NCI-H2107 treated with DMSO at 0.1 percent for 48 hours (cell line): Measurements from ENCODE around the gene CCL22.

ENCODE experiments used
- DNase-seq: peaks from one replicate; lab custom pipeline; 2025; ENCODE audit not compliant: unreplicated experiment; lab: John Stamatoyannopoulos, UW

The CCL22 gene

DNA sequence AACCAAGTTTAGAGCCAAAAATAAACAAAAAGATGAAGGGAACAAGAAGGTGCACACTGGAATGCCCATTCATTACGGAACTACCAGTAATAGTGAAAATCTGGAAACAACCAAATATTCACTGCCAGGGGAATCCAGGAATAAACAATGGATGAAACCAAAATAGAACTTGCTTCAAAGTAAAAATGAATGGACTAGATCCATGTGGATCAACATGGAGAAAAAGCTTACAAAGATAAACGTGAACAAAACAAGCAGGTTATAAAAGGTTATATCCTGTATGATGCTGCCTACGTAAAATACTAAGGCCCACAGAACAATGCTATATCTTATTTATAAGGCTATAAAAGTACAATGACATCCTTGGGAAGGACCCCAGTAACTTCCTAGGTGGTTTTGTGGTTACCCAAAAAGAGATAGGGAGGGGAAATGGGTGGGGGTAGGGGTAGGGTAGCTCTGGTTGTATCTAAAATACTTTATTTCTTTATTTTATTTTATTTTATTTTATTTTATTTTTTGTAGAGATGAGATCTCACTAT lies 12.8 kb upstream of the CCL22 start:
- no peak for DNase-seq

DNA sequence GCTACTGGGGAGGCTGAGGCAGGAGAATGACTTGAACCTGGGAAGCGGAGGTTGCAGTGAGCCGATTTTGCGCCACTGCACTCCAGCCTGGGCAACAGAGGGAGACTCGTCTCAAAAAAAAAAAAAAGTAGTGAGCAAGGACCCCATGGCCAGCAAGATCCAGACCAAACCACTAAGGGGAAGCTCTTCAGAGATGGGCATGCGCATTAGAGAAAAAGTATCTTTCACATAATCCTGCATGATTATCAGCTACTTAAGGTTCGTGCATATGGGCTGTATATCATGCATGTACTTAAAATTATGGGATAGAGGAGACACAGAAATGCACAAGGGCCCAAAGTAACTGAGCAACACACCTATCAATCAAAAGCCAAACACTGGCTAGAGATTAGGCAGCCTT lies 10.7 kb upstream of the CCL22 start:
- DNase-seq, result no peak

DNA sequence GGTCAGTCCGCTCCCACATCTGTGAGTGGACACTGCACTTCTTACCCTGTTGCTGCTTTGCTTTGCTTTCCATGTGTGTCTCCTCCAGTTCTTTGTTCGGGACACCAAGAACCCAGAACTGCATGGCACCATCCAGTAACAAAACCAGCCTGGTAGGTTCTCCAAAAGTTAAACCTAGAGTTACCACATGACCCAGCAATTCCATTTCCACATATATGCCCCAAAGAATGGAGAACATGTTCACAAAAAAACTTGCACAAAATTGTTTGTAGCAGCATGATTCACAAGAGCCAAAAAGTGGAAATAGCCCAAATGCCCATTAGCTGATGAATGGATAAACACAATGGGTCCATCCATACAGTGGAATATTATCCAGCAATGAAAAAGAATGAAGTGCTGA lies 10.3 kb upstream of the CCL22 start:
- DNase-seq, result no peak

DNA sequence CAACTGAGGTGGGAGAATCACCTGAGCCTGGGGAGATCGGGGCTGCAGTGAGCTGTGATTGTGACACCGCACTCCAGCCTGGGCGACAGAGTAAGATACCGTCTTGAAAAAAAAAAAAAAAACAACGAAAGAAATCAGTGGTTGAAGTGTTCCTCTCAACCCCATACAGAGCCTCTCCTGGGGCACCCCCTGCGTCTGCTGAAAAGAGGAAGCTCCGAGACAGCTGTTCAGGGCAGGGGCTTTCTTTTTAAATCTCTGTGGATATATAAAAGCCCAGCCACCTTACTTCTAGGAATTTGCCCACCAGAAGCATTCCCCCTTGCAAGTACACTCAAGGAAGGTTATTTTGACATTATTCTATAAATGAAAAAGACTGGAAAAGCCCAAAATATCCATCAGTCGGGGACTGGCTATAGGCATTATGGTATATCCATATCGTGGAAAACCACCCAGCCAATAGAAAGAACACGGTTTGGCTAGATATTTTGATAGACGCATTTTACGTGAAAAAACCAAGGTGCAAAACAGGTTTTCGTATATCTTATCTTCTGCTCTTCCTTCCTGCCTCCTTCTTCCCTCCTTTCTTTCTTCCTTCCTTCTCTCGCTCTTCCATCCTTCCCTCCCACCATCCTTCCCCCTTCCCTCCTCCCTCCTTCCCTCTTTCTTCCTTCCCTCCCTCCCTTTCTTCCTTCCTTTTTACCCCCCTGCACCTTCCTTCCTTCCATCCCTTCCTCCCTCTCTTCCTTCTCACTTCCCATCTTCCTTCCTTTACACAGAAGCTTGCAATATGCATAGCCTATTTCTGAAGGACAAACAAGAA lies 9.2 kb upstream of the CCL22 start:
- DNase-seq, result no peak

DNA sequence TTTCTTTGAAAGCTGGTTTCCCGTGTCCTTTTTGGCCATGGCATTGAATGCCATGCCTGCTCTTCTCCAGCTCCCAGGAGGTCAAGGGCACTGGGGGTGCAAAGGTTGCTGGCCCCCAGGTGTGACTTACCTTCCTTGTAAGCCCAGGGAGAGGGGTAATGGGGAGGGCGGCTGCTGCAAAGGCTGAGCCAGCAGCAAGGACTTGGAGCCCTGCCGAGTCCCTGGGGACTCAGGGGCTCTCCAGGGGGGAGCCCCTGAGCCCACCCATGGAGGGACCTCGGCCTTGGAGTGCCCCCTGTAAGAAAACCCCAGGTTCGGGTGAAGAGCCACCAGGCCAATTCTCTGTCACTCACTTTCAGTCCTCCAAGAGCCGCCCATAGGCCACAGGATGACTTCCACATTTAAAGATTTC lies 5.9 kb upstream of the CCL22 start:
- no peak for DNase-seq

DNA sequence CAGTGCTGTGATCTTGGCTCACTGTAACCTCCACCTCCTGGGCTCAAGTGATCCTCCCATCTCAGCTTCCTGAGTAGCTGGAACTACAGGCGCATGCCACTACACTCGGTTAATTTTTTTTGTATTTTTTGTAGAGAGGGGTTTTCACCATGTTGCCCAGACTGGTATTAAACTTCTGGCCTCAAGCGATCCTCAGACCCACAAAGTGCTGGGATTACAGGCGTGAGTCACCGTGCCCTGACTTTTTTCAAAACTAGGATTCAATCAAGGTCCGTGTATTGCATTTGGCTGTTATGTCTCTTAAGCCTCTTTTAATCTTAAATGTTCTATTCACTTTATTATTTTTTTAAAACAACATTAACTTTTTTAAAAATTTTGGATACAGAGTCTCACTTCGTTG lies 4.3 kb upstream of the CCL22 start:
- DNase-seq, result no peak

DNA sequence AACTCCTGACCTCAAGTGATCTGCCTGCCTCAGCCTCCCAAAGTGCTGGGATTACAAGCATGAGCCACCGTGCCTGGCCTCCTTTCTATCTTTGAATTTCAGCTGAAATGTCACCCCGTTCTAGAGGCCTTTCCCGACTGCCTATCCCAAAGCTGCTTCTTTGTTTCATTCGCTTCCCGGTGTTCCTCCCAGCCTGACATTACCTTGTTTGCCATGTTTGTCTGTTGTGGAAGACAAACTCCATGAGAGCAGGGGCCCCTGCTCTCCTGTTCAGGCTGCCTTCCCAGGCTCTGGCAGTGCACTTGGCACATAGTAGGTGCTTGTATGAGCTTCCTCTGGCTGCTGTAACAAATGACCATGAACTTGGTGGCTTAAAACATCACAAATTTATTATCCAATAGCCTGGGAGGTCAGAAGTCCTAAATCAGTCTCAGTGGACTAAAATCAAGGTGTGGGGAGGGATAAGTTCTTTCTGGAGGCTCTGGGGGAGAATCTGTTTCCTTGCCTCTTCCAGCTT lies 2.6 kb upstream of the CCL22 start:
- DNase-seq, result no peak

DNA sequence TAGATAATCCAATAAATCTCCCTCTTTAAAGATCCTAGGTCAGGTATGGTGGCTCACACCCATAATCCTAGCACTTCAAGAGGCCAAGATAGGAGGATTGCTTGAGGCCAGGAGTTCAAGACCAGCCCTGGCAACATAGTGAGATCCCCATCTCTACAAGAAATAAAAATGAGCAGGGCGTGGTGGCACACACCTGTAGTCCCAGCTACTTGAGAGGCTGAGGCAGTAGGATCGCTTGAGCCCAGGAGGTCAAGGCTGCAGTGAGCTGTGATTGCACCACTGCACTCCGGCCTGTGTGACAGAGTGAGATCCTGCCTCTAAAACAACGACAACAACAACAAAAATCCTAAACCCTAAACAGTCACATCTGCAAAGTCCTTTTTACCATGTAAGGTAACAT lies 2.0 kb upstream of the CCL22 start:
- DNase-seq, result no peak

DNA sequence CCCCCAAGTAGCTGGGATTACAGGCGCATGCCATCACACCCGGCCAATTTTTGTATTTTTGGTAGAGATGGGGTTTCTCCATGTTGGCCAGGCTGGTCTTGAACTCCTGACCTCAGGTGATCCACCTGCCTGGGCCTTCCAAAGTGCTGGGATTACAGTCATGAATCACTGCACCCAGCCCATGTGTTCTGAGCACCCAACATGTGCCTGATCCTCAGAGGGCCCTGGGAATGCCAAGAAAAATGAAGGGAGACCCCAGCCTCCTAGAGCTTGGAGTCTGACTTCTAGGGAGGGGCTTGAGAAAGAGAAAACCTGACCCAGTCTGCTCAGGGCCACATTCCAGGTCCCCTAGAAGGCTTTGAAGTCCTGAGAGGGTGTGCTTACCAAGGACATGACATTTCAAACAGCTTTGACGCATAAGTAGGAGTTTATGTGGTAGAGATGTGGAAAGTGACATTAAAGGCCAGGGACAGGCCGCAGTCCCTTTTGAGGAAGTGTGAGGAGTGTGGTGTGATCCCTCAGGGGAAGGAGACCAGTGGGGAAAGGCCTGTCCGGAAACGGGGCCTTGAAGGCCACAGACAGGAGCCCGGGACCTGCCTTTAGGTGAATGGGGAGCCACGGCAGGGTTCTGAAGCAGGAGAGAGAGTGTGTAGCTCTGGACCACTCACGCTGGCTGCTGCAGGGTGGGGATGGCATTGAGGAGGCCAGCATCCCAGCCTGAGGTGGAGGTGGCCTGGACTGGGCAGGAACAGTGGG lies 1.1 kb upstream of the CCL22 start:
- DNase-seq, result no peak

DNA sequence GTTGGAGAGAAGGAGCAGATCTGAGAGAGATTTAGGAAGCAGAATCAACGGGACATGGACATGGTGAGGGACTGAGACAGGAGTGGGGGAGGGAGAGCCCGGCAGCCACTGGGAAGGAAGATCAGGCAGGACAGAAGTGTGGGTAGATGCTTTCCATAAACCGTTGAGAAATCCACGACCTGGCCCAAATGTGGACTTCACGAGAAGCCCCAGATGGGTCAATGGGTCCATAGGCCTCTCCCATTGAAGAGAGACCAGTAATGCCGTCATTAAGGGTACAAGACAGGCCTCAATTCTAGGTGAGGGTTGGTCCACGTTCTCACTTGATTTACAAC lies 530 bp upstream of the CCL22 start:
- no peak for DNase-seq

DNA sequence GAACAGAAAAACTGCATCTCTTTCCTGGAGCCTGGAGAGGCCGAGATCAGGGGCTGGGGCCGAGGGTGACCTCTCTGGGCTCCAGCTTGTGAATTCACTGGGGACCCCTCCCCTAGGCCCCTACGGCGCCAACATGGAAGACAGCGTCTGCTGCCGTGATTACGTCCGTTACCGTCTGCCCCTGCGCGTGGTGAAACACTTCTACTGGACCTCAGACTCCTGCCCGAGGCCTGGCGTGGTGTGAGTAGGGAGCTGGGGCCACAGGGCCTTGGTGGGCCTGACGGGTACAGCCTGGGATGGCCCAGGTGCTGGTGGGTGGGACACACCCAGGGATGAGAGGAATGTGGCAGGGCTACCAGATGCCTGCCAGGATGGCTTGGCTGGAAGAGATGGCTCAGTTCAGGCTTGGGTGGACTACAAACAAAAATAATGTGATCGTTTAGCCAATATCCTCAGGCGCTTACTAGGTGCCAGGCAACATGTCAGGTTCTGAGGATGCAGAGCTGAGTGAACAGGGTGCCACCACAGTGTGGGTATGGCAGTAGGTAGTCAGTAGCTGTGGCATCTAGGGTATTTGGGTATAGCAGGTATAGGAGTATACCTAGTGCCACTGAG lies 1.8 kb downstream of the CCL22 start:
- no peak for DNase-seq

DNA sequence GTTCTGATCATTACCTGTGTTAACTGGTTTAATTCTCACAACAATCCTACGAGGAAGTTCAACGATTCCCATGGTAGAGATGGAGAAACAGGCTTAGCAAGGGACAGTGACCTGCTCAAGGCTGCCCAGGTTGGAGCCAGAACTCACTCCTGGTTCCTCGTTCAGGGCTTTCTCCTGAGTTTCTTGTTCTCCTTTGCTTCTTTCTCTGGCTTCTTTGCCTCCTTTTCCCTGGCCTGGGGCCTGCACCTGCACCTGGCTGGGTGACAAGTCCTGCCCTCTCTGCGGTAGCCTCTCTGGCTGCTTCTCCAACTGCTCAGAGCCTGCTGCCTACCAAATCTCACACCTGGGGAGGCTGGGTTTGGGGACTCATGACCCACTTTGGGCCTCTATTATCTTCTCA lies 2.8 kb downstream of the CCL22 start:
- no peak for DNase-seq

DNA sequence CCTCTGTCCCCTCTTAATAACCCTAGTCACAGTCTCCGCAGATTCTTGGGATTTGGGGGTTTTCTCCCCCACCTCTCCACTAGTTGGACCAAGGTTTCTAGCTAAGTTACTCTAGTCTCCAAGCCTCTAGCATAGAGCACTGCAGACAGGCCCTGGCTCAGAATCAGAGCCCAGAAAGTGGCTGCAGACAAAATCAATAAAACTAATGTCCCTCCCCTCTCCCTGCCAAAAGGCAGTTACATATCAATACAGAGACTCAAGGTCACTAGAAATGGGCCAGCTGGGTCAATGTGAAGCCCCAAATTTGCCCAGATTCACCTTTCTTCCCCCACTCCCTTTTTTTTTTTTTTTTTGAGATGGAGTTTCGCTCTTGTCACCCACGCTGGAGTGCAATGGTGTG lies 5.6 kb downstream of the CCL22 start:
- DNase-seq, result no peak

DNA sequence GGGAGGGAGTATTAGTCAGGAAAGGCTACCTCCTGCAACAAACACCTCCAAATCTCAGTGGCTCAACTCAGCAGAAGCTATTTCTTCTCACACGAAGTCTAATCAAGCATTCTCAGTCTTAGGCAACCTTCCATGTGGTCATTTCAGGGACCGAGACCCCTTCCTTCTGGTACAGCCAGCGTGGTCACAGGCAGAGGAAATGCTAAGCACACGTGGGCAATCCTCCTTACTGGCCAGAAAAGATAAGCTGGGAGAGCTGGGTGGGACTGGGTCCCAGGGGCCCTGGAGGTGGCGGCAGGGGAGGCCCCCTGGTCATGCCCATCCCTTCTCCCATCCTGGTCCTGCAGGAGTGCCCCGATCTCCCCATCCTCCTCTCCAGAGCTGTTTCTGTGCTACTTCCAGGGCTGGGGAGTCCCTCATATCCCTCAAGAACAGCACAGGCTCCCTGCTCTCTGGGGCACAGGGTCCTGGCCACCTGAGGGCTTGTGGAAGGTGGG lies 8.0 kb downstream of the CCL22 start:
- DNase-seq, result no peak

DNA sequence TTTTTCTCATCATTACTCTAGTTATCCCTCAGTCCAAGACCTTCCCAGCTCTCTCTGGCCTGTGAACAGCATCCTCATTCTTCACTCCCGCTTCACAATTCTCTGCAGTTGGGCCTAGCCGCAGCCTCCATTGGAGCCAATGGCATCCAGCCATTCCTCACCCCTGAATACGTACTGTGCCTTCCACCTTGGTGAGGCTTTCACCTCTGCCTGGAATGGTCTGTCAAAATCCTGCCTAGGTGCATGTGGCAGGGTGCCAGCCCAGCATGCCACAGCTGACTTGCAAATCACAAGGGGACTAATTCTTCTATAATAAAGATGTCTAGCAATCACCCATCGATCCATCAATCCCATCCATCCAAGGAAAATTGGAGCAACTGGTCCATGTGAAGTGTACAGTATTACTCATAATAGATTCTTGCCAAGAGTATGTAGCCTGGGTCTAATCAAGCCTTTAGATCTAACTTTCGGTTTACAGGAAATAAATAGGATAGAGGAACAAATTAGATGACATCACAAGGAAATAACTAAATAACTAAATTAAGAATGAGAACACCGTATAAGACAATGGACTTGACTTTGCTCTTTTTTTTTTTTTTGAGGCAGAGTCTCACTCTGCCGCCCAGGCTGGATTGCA lies 8.7 kb downstream of the CCL22 start:
- DNase-seq, result no peak

DNA sequence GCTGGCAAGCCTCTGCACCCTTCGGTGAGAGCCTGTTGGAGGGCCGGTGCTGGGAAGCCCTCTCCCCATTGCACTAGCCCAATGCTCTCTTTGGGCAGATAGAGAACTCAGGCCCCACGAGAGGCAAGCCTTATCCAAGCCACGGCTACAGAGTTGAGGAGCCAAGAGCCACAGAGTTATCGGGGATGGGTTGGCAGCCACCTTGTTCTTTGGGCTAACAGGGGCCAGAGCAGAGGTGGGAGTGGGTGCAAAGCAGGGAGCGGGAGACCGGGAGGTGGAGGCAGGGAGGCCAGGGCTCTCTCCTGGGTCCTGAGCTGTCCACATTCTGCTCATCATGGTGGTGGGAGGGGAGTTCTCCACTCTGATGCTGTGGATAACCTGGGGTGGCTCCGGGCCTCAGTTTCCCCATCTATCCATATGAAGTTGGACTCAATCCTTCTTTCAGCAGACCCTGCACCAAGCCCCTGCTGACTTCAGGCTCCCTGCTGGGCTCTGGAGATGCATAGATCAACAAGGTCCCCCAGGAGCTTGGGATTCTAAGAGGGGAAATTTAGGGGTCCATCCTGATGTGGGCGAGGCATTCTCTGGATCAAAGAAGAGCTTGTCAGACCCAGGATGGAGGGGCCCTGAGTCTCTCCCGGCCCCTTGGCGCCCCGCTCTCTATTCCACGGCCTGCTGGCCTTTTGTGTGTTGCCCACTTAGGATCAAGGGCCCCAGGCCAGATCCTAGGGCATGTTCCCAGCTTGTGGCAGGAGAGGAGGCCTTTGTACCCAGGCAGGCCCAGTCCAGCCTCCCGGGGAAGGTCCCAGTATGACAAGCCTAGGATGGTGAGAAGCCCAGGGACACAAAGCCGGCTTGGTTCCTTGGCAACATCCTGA lies 13.2 kb downstream of the CCL22 start:
- no peak for DNase-seq

DNA sequence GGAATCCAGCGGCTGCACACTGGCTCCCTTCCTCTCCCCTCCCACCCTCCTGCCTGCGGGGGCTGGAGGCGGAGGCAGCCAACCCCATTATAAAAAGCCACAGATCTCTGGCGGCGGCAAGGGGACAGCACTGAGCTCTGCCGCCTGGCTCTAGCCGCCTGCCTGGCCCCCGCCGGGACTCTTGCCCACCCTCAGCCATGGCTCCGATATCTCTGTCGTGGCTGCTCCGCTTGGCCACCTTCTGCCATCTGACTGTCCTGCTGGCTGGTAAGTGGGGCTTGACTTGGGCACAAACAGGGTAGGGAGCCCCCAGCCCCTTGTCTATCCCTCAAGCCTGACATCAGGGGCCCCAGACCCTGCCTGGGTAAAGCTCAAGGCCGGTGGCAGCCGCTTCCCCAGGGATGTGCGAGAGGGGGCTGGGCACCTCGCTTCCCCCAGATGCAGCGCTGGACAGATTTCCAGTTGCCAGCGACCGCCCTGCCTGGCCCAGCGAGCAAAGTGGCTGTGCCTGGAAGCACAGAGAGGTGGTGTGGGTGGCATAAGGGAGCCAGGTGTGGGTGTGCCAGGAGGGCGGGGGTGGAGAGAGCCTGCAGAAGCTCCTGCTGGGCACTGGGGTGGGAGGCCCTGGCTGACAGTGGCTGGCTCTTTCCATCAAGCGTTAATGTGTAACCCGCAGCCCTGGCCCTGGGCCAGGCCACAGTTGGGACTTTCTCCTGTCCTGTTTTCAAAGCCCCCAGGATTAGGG lies 14.0 kb downstream of the CCL22 start, which contains the start of gene CX3CL1:
CX3CL1 (plus strand) TSS at position 119 of the 745 bp plus-strand sequence; CDS start at position 198, 79 bp downstream.
- DNase-seq, result peak; percentile 38

DNA sequence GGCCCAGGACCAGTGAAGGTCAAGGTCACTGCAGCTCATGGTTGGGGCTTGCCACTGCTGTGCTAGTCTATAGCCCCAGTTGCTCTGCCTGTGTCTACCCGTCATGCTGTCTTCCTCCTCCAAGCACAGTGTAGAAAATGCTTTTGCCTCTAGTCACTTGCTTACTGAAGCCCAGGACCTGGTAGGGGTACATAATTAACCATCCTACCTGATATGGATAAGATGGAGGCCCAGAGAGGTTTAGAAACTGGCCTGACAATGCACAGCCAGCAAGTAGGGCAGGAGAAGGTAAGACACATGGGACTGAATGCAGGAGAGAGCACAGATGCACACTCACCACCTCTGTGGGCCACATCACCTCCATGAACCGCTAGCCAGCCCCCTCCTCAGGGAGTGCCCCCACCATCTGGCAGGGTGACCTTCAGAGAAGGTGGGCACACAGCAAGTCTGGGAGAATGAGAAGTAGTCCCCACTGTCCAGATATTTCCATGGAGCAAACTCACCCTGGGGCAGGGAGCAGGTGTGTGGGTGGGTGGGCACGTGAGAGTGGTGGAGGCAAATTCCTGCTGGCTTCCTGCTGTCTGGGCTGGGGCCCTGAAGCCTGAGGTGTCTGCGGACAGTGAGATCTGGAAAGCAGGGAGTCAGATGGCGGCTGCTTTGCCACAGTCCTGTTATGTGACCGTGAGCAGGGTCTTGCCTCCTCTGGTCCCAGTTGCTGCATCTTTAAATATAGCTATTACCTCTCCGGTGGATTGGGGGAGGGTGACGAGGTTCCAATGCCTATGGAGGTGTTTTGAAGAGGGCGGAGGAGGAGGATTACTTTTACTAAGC lies 14.7 kb downstream of the CCL22 start:
- DNase-seq, result no peak
